Esophagus squamous epithelium (tissue), 4 donors: ENCODE measurements around the gene PCBP4.

Experiments used
- POLR2A ChIP-seq, 4 donors: fragments of 450-650 bp; IDR thresholded peaks; one replicate each; pipeline ENCODE4 v1.6.1; 2017; ENCODE audit warnings: antibody characterized with exemption in 4 of 4, mild to moderate bottlenecking in 4 of 4, moderate library complexity in 3 of 4
- TF ChIP-seq, protein P1 (sequence below), 6 experiments: fragments of 450-650 bp in 4 of 6; fragments of 200-600 bp in 2 of 6; sonication (generic) in 2 of 6; IDR thresholded peaks; one replicate each; pipeline ENCODE4 v1.5.1; 2016 to 2019; ENCODE audit warnings: antibody characterized with exemption in 6 of 6, mild to moderate bottlenecking in 4 of 6, moderate library complexity in 4 of 6

DNA sequence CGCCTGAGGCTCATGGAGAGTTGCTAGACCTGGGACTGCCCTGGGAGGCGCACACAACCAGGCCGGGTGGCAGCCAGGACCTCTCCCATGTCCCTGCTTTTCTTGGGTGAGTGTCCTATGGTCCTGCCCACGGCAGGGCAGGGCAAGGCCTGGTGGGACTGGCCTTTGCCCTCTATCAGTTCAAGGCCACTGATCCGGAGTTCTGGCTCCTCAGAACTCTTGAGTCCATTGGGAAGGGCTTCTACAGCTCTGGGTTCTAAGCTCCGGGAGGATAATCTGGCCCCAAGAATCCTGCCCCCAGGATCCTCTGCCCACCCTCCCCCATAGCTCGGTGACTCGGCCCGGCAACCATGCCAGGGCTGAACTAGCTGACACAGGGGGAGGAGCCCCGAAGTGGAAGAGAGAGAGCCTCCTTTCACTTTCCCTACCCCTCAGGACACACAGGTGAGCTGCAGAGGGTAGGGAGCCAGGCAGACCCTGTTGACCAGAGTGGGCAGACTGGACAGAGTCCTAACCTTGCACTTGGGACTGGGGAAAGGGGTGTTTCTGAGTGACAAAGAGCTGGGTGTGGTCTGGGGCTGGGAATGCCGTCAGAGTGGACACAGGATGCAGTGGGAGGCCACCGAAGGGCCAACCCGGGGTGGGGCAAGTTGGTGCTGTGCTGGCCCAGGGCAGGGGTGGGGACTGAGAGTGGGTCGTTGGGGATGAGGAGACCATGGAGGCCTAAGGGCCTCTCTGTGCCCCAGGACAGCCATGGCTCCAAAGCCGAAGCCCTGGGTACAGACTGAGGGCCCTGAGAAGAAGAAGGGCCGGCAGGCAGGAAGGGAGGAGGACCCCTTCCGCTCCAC, 24.4 kb downstream of the PCBP4 start:
- no peak for TF ChIP-seq POLR2A (IDR thresholded peaks at IDR 0.05)
- TF ChIP-seq, protein P1, sequence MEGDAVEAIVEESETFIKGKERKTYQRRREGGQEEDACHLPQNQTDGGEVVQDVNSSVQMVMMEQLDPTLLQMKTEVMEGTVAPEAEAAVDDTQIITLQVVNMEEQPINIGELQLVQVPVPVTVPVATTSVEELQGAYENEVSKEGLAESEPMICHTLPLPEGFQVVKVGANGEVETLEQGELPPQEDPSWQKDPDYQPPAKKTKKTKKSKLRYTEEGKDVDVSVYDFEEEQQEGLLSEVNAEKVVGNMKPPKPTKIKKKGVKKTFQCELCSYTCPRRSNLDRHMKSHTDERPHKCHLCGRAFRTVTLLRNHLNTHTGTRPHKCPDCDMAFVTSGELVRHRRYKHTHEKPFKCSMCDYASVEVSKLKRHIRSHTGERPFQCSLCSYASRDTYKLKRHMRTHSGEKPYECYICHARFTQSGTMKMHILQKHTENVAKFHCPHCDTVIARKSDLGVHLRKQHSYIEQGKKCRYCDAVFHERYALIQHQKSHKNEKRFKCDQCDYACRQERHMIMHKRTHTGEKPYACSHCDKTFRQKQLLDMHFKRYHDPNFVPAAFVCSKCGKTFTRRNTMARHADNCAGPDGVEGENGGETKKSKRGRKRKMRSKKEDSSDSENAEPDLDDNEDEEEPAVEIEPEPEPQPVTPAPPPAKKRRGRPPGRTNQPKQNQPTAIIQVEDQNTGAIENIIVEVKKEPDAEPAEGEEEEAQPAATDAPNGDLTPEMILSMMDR (IDR thresholded peaks at IDR 0.05): no peak
